ENCODE data around the gene CPT1C. TPM values are rescaled to one million over a fixed set of nuclear protein-coding genes. Genes with fewer than 3 reads are reported as not detected.

The CPT1C gene
- 1 to 10 TPM in 1 of 2 donors, under 1 TPM in 1; 0.66 to 3.4 TPM for total RNA-seq

GRCh38 chr19:49690656-49691242 is at the start of gene CPT1C:
CPT1C (plus strand) TSS chr19:49691116; CDS start chr19:49692253, 1,137 bp downstream.
- DNase-seq (peak; percentile 80 to 82 (median 82)), ATAC-seq (peak; percentile 78)
- H3K27me3 ChIP-seq: no peaks in the 10 kb centered on the region
- peak within 1 kb of the TSS; percentile 18 to 32 for H3K4me3 ChIP-seq
- peaks cover 33% of the 10 kb centered on the region for H3K4me1 ChIP-seq
- intact Hi-C loops (cut with DNase I): no loop called here
- peak within 1 kb of the TSS in 2 of 4 donors; percentile 66 to 69 for H3K27ac ChIP-seq
- peaks cover 0 to 1% of the 10 kb centered on the region in 2 donors for H3K36me3 ChIP-seq (replicated peaks in 1 of 2; ENCODE audit: insufficient read depth in 1 of 2, low read depth in 2 of 2)
- 1 to 6% methylated on average over 34 to 38 of the region's 38 CpGs for WGBS, 2 donors
- H3K9me3 ChIP-seq: no peaks in the 10 kb centered on the region
- TF ChIP-seq POLR2A (IDR thresholded peaks at IDR 0.05): peak in 2 of 3 donors; percentile 70 to 72
- no peak for TF ChIP-seq CTCF (IDR thresholded peaks at IDR 0.05)

- Histone ChIP-seq H3K9me3 (no peaks in the 10 kb centered on the region), H3K4me1 (peaks cover 54% of the 10 kb centered on the region), H3K4me3 (peak within 1 kb of the TSS; percentile 86 to 92), H3K27me3 (no peaks in the 10 kb centered on the region), H3K27ac (peak within 1 kb of the TSS; percentile 94 to 99 (median 97)), H3K36me3 (replicated peaks in 1 of 2; ENCODE audit: insufficient read depth in 1 of 2, low read depth in 2 of 2) (no peaks in the 10 kb centered on the region)
- WGBS, 2 donors: 0 to 5% methylated on average over 12 to 63 of the region's 87 CpGs
- intact Hi-C loops (cut with DNase I): no loop called here
- no peak for TF ChIP-seq CTCF (IDR thresholded peaks at IDR 0.05)
- peak; percentile 90 to 92 (median 92) for TF ChIP-seq POLR2A (IDR thresholded peaks at IDR 0.05)
- DNase-seq (peak; percentile 99 to 100 (median 100)), ATAC-seq (peak; percentile 78)
Measured at GRCh38 chr19:49641688-49642491, 49.0 kb upstream of the CPT1C start, which contains the start of gene SCAF1. SCAF1 (plus strand) TSS chr19:49642209; CDS start chr19:49645027, 2,818 bp downstream.

- no peaks in the 10 kb centered on the region for H3K36me3 ChIP-seq (replicated peaks in 1 of 2; ENCODE audit: insufficient read depth in 1 of 2, low read depth in 2 of 2)
- H3K4me1 ChIP-seq: peaks cover 54% of the 10 kb centered on the region
- TF ChIP-seq POLR2A (IDR thresholded peaks at IDR 0.05) (no peak), CTCF (IDR thresholded peaks at IDR 0.05) (no peak)
- H3K27me3 ChIP-seq: no peaks in the 10 kb centered on the region
- intact Hi-C loops (cut with DNase I): no loop called here
- DNase-seq (no peak), ATAC-seq (no peak)
- peak overlapping the region; percentile 86 to 92 for H3K4me3 ChIP-seq
- WGBS, 2 donors: 2 to 6% methylated on average over 2 to 5 of the region's 5 CpGs
- no peaks in the 10 kb centered on the region for H3K9me3 ChIP-seq
- H3K27ac ChIP-seq: peak overlapping the region; percentile 69 to 96 (median 73)
Measured at GRCh38 chr19:49642492-49643035, 48.4 kb upstream of the CPT1C start.

DNA sequence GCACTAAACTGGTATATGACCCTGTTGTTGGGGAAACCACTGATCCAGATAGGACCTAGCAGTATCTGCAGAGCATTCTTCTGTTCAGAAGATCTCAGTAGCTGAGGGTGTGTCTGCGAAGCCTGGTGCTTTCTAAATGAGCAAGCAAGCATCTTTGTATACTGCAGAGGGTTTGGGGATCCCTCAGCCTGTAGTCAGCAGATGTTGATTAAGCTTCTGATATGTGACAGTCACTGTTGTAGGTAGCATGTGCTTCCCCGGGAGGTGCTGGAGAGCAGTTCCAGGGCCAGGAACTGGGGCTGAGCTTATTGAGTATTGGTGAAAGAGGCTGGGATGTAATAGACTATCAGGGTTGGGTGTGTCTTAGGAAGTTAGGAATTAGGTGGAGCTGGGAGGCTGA is 47.5 kb upstream of the CPT1C start:
- ATAC-seq (no peak), DNase-seq (no peak)
- no peaks in the 10 kb centered on the region for H3K27me3 ChIP-seq
- H3K4me3 ChIP-seq: no peak overlapping the region
- H3K36me3 ChIP-seq (replicated peaks in 1 of 2; ENCODE audit: insufficient read depth in 1 of 2, low read depth in 2 of 2): no peaks in the 10 kb centered on the region
- intact Hi-C loops (cut with DNase I): no loop called here
- TF ChIP-seq CTCF (IDR thresholded peaks at IDR 0.05) (no peak), POLR2A (IDR thresholded peaks at IDR 0.05) (no peak)
- no peaks in the 10 kb centered on the region for H3K9me3 ChIP-seq
- WGBS, 2 donors: 64 to 65% methylated on average over 2 of the region's 2 CpGs
- H3K4me1 ChIP-seq: peaks cover 45% of the 10 kb centered on the region
- H3K27ac ChIP-seq: no peak overlapping the region

All from body of pancreas (tissue), 4 donors.